Renal cortex interstitium (tissue), 11 donors: ENCODE measurements around the gene PTPN2. TPM values are rescaled to one million over a fixed set of nuclear protein-coding genes. Genes with fewer than 3 reads are reported as not detected.
A peak's percentile ranks its signal among the peaks of the same experiment; 100 is the strongest.
"Not testable (repeated sequence)": the region's sequence is repeated elsewhere in the genome, so short reads cannot be mapped to it uniquely, and the experiment has no call there.

Experiments
- DNase-seq, 11 donors: peaks; one replicate each; pipeline ENCODE4 v3.0.0-alpha.2; 2013; ENCODE audit warnings: low read depth in 9 of 11, low spot score in 4 of 11; ENCODE audit errors: extremely low read depth in 1 of 11
- polyA plus RNA-seq, 3 donors: library from polyadenylated mRNA; unstranded; fragments of 120-200 nt; gene quantifications; one replicate each; pipeline ENCODE4 v1.2.1, GENCODE V29; 2013; ENCODE audit not compliant: insufficient read length in 3 of 3

The PTPN2 gene
- polyA plus RNA-seq, 3 donors = 46.8 to 63.8 (median 55.1) TPM

DNA sequence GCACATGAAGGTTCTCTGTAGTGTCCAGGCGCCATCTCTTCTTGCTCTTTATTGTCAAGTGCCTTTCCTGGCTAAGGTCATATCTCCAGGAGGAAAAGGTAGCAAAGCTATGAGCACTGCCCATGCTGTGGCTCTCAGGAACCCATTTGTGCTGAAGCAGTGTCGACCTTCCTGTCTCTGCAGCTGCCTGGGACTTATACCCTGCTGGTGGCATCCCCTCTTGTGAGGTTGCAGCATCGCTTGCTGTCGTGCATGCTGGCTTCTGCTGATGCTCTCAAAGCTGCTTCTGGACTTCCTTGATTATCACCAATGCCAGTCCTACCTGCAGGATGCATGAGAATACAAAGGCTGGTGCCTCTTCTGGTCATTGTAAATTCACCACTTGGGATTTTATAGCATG lies 22.1 kb upstream of the PTPN2 start:
- no peak for DNase-seq

GRCh38 chr18:12904012-12904516 lies 20.0 kb upstream of the PTPN2 start:
- peak in 2 of 11 donors; percentile 55 to 82 for DNase-seq

DNA sequence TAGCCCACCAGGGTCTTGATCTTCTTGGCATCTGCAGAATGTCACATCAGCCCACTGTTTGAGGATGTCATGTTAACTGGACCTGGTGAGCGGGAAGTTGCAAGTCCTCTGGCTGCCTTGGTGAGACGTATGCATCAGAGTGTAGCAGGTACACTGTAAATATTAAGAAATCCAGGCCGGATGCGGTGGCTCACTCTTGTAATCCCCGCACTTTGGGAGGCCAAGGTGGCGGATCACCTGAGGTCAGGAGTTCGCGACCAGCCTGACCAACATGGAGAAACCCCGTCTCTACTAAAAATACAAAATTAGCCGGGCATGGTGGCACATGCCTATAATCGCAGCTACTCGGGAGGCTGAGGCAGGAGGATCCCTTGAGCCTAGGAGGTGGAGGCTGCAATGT lies 17.2 kb upstream of the PTPN2 start:
- not testable (repeated sequence) for DNase-seq

DNA sequence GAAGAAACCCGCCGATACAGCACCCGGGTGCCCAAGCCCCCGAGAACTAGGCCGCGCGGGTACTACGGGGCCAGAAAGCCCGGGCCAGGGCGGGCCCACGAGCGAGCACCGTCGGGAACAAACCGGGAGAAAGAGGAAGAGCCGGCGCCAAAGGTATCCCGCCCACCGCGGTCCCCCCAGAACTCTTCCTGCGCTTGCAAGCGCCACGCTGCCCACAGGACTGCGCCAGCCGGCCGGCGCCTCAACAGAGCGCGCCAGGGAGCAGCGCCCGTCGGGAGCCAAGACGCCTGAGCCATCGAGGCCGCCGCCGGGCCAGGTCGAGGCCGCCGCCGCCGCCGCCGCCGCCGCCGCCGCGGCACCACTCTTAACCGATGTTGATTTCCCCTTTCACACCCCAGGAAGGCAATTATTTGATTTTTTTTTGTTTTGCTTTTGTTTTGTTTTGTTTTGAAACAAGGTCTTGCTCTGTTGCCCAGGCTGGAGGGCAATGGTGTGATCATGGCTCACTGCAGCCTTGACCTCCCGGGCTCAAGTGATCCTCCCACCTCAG lies 12.8 kb upstream of the PTPN2 start:
- not testable (repeated sequence) for DNase-seq

DNA sequence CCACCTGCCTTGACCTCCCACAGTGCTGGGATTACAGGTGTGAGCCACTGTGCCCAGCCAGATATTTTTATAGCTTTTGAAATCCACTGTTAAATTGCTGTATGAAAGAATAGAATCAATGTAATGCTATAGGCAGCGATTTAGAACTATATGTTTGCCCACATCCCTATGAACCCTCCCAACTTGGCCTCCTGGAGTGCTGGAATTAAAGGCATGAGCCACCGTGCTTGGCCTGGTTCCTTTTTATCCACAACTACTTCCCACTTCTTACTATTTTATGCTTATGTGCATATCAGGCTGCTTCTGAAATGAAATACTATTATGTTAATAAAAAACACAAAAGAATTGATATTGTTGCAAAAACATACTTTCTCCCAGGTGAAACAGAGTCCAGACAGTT lies 11.6 kb upstream of the PTPN2 start:
- DNase-seq = no peak

- DNase-seq = no peak
Observed at GRCh38 chr18:12895014-12895413, 11.0 kb upstream of the PTPN2 start.

DNA sequence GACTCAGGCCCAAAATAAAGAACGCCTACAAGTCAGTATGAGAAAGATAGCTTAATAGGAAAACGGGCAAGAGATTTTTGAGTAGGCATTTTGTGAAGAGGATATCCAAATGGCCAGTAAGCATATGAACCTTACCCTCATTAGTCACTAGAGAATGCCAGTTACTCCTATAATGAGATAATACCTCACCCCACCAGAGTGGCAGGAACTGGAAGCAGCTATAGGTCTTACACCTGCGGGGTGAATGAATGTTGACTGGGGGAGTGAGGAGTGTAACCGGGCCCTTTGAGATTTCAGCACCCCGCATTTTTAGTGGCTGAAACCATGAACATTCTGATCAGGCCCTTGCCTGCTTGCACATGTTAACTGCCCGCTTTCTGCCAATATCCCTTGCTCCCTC lies 7.5 kb upstream of the PTPN2 start:
- DNase-seq = no peak

DNA sequence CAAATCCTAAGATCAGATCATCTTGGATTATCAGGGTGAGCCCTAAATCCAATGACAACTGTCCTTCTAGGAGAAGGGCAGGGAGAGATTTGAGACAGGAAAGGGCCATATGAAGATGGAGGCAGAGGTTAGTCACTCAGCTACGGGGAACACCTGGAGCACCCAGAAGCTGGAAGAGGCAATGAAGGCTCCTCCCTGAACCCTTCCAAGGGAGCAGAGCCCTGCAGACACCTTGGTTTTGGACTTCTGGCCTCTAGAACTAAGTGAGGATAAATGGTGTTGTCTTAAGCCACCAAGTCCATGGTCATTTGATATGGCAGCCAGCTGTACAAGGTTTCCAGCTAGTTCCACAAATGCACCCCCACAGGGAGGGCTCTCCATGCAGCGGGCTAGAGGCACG lies 6.9 kb upstream of the PTPN2 start:
- DNase-seq = no peak

DNA sequence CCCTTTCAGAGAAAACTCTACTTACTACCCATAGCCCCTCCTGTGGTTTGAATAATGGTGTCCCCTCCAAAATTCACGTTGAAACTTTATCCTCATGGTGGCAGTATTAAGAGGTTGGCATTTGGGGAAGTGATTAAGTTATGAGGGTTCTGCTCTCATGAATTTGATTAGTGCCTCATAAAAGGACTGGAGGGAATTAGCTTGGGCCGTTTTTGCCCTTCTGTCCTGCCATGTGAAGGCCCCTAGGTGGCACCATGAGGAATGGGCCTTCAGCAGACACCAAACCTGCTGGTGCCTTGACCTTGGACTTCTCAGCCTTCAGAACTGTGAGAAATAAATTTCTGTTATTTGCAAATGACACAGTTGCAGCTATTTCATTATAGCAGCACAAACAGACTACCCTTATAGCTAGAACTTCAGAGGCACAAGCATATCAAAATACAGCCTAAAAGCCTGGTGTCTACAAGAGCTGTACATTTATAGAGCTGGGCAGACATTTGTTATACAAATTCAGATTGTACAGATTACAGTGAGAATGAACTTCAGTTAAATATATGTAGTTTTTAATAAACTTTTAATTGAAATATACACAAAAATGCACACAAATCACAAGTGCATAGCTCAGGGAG lies 2.6 kb upstream of the PTPN2 start:
- no peak for DNase-seq

- no peak for DNase-seq
Observed at GRCh38 chr18:12885500-12885899, 1.5 kb upstream of the PTPN2 start.

DNA sequence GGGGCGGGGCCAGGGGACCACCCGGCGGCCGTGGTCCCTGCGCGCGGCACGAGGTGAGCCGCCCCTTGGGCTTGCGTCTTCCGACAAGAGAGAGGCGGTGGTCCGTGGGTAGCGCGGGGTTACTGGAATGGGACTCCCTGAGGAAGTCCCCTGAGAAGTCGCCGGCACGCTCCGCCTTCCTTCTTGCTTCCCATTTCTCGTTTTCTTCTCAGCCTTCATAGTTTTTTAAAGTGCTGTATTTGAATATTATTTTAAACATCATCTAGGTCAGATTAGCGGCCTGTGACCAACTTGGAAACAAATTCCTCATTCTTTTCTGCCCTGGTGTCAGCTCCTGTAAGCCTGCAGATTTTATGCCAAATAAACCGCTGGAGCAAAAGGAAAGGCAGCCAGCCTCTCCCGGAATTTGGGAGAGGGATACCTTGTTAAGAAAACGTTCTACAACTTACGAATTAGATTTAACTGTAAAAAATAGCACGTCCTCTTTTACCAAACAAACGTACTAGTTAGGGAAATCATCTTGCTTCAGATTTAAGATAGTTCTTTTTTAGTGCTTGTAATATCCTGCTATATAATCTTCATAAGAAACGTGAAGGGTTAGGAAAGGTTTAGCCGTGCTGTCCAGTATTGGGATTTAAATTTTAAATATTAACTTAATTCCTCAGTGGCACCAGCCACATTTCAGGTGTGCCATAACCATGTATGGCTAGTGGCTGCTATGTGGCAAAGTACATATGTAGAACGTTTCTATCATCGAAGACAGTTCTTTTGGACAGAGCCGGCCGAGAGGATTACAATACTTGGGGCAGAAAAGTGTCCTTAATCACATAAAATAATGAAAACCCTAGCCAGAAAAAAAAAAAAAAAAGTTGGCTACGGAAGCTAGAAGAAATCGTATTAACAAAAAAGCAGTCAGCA lies 628 bp upstream of the PTPN2 start:
- no peak for DNase-seq

GRCh38 chr18:12883372-12883683 lies 709 bp downstream of the PTPN2 start:
- no peak for DNase-seq

GRCh38 chr18:12882453-12883371 lies 1.3 kb downstream of the PTPN2 start:
- peak in 1 of 11 donors; percentile 7 for DNase-seq

GRCh38 chr18:12880541-12880910 lies 3.5 kb downstream of the PTPN2 start:
- no peak for DNase-seq

- DNase-seq = no peak
Observed at GRCh38 chr18:12879840-12880540, 4.0 kb downstream of the PTPN2 start.

DNA sequence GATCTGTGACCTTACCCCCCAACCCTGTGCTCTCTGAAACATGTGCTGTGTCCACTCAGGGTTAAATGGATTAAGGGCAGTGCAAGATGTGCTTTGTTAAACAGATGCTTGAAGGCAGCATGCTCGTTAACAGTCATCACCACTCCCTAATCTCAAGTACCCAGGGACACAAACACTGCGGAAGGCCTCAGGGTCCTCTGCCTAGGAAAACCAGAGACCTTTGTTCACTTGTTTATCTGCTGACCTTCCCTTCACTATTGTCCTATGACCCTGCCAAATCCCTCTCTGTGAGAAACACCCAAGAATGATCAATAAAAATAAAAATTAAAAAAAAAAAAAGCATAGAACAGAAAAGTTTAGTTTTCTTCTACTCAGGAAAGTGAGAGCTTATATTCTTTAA lies 9.0 kb downstream of the PTPN2 start:
- DNase-seq = not testable (repeated sequence)

DNA sequence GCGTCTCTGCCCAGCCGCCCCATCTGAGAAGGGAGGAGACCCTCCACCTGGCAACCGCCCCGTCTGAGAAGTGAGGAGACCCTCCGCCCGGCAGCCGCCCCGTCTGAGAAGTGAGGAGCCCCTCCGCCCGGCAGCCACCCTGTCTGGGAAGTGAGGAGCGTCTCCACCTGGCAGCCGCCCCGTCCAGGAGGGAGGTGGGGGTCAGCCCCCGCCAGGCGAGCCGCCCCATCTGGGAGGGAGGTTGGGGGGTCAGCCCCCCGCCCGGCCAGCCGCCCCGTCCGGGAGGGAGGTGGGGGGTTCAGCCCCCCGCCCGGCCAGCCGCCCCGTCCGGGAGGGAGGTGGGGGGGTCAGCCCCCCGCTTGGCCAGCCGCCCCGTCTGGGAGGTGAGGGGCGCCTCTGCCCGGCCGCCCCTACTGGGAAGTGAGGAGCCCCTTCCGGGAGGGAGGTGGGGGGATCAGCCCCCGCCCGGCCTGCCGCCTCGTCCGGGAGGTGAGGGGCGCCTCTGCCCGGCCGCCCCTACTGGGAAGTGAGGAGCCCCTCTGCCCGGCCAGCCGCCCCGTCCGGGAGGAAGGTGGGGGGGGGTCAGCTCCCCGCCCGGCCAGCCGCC lies 10.0 kb downstream of the PTPN2 start:
- not testable (repeated sequence) for DNase-seq

DNA sequence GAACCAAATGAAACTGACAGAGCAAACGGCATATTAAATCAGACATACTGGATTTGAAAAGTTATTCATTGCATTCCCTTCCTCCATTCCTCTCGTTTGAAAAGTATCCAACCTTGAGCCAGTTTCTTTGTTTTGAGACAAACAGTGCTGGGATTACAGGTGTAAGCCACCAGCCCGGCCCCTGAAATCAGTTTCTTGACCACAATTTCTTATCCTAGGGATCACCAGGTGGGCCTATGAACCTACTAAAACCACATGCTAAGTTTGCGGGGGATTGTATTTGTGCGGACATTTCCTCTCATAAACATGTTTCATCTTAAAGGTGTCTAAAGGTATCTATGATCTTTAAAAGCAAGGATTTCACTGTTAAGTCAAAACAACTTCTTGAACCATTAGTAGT lies 11.6 kb downstream of the PTPN2 start:
- DNase-seq = no peak
